CD4-positive, alpha-beta T cell treated with Interleukin-10 for 1 hour (primary cell): ENCODE results near the gene TACC2.
"Not testable (repeated sequence)": the region's sequence is repeated elsewhere in the genome, so short reads cannot be mapped to it uniquely, and the experiment has no call there.

Experiments used
- DNase-seq: peaks from one replicate; pipeline ENCODE4 v3.0.0-alpha.2; 2020

Gene TACC2

DNA sequence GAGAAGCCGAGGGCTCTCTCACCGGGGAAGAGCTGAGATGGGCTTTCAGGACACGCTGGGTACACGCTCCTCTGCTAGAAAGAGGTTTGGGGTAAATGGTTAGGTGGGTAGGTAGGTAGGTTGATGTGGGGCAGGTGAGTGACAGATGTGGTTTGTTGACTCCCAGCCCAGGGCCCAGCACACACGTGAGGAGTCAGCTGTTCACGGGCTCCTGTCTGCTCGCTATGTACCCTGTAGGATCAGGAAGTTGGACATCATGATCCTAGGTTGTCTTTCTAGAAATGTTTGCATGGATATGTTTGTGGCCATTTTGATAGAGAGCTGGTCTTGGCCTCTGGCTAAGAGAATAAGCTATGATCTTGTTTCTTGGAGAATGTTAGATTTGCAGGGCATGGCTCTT is 109.0 kb downstream of the TACC2 start:
- no peak for DNase-seq

DNA sequence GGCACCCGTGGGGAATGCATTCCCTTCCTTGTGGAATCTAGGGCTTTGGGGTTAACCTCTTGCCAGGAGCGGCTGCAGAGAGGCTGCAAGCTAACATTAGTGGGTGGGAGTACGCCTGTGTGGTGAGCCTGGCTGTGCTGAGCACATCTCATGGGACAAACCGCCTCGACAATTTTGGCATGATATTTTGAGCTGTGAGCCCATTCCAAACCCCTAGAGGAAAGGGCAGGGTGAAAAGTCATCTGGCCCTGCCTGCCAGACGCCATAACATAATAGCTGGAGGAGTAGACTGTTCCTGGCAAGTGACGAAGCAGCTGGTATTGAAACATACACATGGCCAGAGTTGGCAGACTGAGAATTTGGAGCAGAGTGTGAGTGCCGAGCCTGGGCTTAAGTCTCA is 110.0 kb downstream of the TACC2 start:
- DNase-seq: no peak

DNA sequence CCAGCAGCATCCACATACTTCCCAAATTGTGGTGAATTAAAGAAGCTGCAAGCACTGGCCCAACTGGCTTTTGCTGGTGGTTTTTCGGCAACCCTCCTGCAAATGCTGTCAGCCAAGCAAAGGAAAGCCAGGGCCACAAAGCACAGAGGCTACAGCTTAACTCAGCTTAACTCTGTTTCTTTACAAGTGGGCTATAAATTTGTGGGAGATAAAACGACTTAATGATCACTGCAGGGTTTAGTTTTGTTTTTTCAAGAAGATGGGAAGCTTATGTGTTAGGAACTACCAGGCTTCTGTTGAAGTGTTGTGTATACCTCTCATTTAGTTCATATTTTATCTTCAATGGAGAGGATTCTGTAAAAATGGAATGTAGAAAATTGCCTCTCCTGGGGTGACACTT is 110.6 kb downstream of the TACC2 start:
- no peak for DNase-seq

DNA sequence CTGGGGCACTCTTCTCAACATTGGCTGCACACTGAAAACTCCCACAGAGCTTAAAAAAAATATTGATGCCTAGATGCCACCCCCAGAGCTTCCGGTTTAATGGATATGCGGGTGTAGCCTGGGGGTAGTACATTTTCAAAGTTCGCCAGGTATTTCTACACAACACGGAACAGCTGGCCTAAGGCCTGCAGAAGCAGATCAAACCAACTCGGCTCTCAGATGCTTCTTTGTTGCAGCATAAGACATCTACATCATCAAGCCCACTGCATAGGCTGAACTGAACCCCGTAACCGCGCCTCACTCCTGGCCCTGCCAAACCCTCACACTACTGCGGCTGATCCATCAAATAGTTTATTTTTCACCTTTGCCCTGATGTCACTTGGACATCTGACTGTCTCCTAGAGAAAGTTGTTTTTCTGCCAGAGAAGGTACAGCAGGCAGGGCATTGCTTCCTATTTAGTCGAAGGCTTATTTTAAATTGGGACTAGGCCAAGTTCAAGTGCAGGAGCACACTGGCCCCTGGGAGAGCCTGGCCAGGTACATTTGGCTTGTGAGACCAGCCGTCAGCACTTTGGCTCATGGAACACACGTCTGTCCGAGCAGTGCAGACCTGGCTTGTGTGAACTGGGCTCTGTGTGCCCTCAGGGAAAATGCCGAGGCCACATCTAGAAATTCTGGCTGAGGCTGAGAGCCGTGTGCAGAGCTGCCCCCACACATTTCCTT is 113.3 kb downstream of the TACC2 start:
- DNase-seq: no peak

GRCh38 chr10:122102869-122103525 is 114.0 kb downstream of the TACC2 start:
- no peak for DNase-seq

DNA sequence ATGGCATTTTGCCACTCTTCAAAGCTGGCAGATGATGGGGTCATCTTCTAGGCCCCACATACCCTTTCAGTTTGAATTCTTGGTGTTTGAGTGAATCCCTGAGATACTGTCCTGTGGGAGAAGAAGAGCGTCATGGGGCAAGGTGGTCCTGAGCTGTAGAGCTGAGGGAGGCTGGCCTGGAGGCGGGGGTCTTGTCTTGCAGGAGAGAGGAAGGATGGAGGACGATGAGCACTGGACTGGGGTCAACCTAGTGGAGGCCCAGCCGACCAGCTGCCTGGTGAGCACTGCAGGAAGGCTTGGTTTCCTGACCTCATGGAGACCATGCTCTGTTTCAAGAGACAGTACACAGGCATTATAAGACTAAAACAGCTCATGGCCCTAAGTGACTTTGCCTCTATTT is 114.6 kb downstream of the TACC2 start:
- no peak for DNase-seq

DNA sequence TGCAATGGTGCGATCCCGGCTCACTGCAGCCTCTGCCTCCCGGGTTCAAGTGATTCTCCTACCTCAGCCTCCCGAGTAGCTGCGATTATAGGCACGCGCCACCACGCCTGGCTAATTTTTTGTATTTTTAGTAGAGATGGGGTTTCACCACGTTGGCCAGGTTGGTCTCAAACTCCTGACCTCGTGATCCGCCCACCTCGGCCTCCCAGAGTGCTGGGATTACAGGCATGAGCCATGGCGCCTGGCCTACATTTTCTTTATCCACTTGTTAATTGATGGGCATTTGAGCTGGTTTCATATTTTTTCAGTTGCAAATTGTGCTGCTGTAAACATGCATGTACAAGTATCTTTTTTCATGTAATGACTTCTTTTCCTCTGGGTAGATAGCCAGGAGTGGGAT is 119.8 kb downstream of the TACC2 start:
- not testable (repeated sequence) for DNase-seq

- DNase-seq: no peak
Observed at GRCh38 chr10:122112021-122112616, 123.2 kb downstream of the TACC2 start.

DNA sequence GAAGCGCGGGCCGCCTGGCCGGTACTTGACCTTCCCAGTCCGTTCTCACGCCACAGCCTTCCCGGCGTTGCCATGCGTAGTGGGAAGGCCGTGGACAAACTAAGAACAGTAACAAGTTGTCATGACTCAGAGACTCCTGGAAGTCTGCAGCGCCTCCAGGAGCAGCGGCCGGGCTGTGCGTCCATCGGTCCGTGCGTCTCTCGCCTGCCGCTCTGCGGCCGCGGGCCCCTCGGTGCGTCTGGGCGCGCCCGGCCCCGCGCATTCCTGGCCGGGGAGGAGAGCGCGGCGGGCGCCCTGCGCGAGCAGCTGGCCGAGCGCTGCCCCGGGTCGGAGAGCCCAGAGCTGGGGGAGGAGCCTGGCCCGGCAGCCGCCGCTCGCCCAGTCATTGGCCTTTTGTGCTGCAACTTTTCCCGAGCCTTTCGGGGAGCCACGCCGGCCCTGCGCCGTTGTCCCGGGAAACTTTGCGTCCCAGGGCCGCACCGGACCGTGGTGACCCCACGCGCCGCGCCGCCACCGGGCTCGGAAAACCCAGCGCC is 123.7 kb downstream of the TACC2 start:
- no peak for DNase-seq

DNA sequence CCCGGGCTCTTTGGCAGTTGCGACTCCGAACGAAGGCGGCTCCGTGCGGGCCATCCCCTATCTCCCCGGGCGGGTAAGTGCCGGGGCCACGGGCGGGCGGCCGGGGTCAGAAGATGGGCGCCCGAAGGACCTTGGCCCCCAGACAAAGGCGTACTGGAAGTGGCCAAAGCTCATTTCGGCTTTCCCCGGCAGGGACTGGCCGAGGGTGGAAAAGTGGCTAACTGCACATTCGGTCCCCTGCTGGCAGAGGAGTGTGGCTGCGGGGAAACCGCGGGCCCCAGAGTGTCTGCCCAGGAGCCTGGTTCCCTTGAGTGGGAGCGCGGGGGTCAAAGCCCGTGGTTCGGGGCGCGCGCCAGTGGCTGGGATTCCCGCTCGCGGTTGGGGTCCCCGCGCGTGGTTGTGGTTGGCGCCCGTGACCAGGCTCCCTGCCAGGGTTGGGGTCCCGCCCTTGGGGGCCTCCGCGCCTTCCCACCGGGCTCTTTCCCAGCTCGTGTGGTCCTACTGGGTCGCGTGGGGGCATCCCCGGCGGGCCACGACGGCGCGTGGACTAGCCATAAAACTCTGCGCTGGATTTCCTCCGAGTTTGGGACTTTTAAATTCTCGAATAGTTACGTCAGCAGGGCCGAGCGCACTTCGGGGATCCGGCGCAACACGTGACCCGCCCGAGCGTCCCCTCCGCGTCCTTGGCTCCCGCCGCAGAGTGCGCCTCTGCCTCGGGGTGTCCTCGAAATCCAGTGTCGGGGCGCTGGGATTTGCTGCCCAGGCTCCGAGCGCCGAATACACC is 124.4 kb downstream of the TACC2 start:
- no peak for DNase-seq

DNA sequence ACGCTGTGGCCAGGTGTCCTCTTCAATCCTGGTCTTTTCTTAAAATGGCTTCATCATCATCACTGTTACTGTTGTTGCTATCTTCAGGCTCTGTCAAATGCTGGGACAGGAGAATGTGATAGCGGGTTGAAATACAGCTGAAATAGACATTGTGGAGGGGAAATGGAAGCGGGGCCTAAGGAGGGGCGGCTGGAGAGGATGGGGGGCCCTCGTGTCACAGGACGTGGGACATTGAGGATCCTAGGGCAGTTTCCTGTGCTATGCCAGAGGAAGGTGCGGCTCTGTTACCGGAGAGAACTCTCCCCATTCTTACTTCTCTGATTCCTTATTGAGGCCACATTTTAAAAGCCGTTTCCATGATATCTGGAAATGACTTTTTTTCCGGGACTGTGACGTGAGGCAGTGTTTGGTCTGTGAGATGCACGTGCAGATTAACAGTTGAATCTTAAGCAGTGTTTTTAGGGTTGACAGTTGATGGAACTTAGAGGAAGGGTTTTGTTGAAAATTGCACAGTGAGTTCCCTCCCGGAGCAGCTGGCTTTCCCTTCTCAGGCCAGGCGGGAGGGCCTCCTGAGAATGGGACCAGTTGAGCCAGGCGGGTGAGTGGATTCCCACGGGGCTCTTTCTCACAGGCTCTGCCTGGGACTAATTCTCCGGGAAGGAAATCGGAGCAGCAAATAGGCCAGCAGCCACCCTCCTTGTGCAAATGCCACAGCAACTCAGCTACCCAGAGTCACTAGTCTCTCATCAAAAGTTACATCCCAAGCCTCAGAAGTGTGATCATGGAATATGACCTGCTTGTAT is 125.2 kb downstream of the TACC2 start:
- no peak for DNase-seq

DNA sequence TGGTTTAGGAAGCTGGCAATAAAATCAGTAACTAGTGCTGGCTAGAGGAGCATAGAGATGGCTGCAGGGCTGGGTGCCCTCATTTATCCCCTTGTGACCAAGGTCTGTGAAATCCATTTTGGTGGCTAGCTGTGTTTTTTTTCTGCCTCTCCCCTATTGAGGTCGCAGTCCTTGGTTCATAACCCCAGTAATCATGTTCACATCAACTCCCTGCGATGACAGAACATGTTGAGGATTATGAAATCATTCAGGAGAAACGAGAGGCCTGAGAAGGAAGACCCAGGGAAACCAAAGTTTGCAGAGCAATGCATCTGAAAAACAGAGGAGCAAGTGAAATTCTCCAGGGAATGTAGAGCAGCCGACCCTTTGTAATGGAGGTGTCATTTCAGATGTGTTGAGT is 126.9 kb downstream of the TACC2 start:
- DNase-seq: no peak

- no peak for DNase-seq
Observed at GRCh38 chr10:122116331-122116730, 127.4 kb downstream of the TACC2 start.

DNA sequence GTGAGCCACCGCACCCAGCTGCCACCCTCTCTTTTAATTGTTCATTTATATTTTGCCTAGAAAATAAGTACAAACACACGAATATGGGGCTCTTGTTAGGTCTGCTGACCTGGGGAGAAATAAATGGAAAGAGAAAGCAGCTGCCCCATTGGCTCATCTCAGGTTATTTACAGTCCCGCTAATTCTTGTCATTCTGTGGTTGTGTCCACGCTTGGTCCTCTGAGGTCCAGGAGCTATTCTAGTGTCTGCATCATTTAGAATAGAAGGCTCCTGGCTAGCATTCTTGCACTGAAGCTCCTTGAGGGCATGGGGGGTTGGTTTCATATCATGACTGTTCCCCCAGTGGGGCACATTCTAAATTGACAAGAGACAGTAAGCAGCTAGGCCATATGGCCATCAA is 128.5 kb downstream of the TACC2 start:
- no peak for DNase-seq

GRCh38 chr10:122120008-122120744 is 131.2 kb downstream of the TACC2 start:
- no peak for DNase-seq

- no peak for DNase-seq
Observed at GRCh38 chr10:122121059-122121458, 132.1 kb downstream of the TACC2 start.

GRCh38 chr10:122122493-122122892 is 133.5 kb downstream of the TACC2 start:
- DNase-seq: no peak

- DNase-seq: no peak
Observed at GRCh38 chr10:122123186-122123585, 134.2 kb downstream of the TACC2 start.

DNA sequence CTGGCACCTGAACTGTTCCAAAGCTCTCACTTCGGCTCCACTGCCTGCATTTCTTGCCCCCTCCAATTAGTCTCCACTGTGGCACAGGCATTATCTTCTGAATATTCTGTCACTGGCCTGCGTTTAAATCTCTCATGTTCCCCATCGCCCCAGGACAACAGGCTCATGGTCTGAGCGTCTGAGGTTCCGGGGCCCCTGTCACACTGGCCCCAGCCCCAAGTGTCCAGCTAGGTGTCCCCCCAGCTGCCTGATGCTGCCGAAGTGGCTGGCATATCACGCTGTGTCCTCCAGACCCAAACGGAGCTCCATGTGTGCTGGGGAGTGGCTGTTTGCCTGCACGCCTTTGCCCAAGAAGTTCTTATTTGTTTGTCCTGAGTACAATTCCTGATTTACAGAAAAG is 135.4 kb downstream of the TACC2 start:
- no peak for DNase-seq

GRCh38 chr10:122124808-122125207 is 135.8 kb downstream of the TACC2 start:
- no peak for DNase-seq

DNA sequence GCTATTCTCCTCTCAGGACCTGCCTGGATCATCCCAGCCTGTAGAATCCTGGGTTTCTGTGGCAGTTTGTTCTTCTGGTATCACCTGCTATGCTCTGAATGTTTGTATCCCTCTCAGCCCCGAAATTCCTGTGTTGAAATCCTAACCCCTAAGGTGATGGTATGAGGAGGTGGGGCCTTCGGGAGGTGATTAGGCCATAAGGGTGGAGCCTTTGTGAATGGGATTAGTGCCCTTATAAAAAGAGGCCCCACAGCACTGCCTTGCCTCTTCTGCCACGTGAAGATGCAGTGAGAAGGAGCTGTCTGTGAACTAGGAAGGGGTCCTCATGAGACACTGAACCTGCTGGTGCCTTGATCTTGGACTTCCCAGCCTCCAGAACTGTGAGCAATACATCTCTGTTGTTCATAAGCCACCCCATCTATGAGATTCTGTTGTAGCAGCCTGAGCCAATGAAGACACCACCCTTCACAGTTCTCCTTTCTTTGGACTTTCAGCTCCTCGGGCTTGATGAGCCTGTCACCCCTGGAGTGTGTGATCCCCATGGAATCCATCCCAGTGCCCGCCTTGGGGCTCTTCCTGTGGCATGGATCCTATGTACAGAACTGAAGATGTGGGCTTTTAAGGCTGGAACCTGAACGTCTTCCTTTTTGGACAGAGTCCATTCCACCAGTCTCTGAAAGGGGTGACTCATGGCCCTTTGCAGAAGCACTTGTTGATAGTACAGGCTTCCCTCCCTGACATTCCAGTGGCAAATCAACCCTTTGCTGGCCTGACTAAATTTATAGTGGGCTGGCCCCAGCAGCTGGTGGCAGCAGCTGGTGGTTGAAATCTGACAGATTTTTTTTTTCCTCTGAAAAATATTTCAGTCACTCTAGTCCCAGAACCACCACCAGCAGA is 138.0 kb downstream of the TACC2 start:
- no peak for DNase-seq
